Naive B cell (primary cell): Measurements from ENCODE around the gene ILF3. TPM values are rescaled to one million over a fixed set of nuclear protein-coding genes. Genes with fewer than 3 reads are reported as not detected.

Source experiments
- ATAC-seq, 2 donors: fragments of 150-1000 bp; cut with Tn5 transposase; 2 replicates each; pipeline ENCODE4 v1.10.0; 2021; ENCODE audit warnings: low read depth in 2 of 2, mild to moderate bottlenecking in 2 of 2, moderate library complexity in 2 of 2
- DNase-seq: peaks from one replicate; pipeline ENCODE4 v3.0.0; 2022
- H3K27ac Mint-ChIP-seq, 6 donors: one replicate each; pipeline ENCODE4 v1.8.0; 2020 to 2022; ENCODE audit warnings: mild to moderate bottlenecking in 6 of 6, mixed read lengths in 6 of 6, moderate library complexity in 5 of 6, inconsistent platforms in 2 of 6
- H3K27me3 Mint-ChIP-seq, 3 donors: one replicate each; pipeline ENCODE4 v1.8.0; 2021 to 2022; ENCODE audit warnings: mixed read lengths in 3 of 3, mild to moderate bottlenecking in 1 of 3
- H3K36me3 Mint-ChIP-seq, 2 donors: one replicate each; pipeline ENCODE4 v1.8.0; 2020 to 2022; ENCODE audit warnings: mixed read lengths in 2 of 2, inconsistent platforms in 1 of 2, mild to moderate bottlenecking in 1 of 2
- H3K4me1 Mint-ChIP-seq, 3 donors: one replicate each; pipeline ENCODE4 v1.8.0; 2020 to 2022; ENCODE audit warnings: mixed read lengths in 3 of 3, inconsistent platforms in 1 of 3, mild to moderate bottlenecking in 1 of 3, moderate library complexity in 1 of 3
- H3K4me3 Mint-ChIP-seq, 8 donors: one replicate each; pipeline ENCODE4 v1.8.0; 2020 to 2022; ENCODE audit warnings: mild to moderate bottlenecking in 8 of 8, mixed read lengths in 8 of 8, moderate library complexity in 8 of 8, inconsistent platforms in 2 of 8
- H3K9me3 Mint-ChIP-seq, 7 donors: one replicate each; pipeline ENCODE4 v1.8.0; 2020 to 2022; ENCODE audit warnings: mixed read lengths in 7 of 7, mild to moderate bottlenecking in 5 of 7, inconsistent platforms in 2 of 7, moderate library complexity in 1 of 7
- polyA plus RNA-seq, 6 donors: library from polyadenylated mRNA; unstranded; fragments of 300-500 nt; fragmentation: Illumina TruSeq; gene quantifications; one replicate each; pipeline ENCODE4 v1.2.3, GENCODE V29; 2021; ENCODE audit warnings: low read depth in 6 of 6

The ILF3 gene
- polyA plus RNA-seq, 6 donors from 2014 or later: 34.2 to 95.0 (median 71.6) TPM

GRCh38 chr19:10699650-10700335 lies 45.6 kb downstream of the ILF3 start:
- Mint-ChIP-seq H3K27me3 (peaks cover 0 to 6% (median 4%) of the 10 kb centered on the region in 3 donors), H3K9me3 (no peaks in the 10 kb centered on the region), H3K36me3 (no peaks in the 10 kb centered on the region), H3K4me3 (peak overlapping the region in 6 of 8 donors; percentile 16 to 83 (median 42)), H3K27ac (peak overlapping the region in 1 of 6 donors; percentile 22), H3K4me1 (peaks cover 28 to 35% (median 34%) of the 10 kb centered on the region in 3 donors)
- DNase-seq (peak; percentile 58), ATAC-seq (peak; percentile 20 to 23)

GRCh38 chr19:10701955-10702525 lies 47.9 kb downstream of the ILF3 start:
- Mint-ChIP-seq H3K9me3 (no peaks in the 10 kb centered on the region), H3K4me1 (peaks cover 11 to 17% (median 15%) of the 10 kb centered on the region in 3 donors), H3K36me3 (no peaks in the 10 kb centered on the region), H3K4me3 (peak overlapping the region; percentile 89 to 98 (median 96)), H3K27ac (peak overlapping the region in 5 of 6 donors; percentile 76 to 91 (median 88)), H3K27me3 (peaks cover 0 to 6% (median 0%) of the 10 kb centered on the region in 3 donors)
- ATAC-seq: peak; percentile 24 to 27
- DNase-seq: no peak

- DNase-seq: no peak
- H3K27me3 Mint-ChIP-seq: no peaks in the 10 kb centered on the region
- H3K36me3 Mint-ChIP-seq: peaks cover 0 to 4% of the 10 kb centered on the region in 2 donors
- H3K27ac Mint-ChIP-seq: peak overlapping the region in 1 of 6 donors; percentile 56
- peaks cover 4 to 6% (median 5%) of the 10 kb centered on the region in 3 donors for H3K4me1 Mint-ChIP-seq
- no peaks in the 10 kb centered on the region for H3K9me3 Mint-ChIP-seq
- ATAC-seq: no peak
- no peak overlapping the region for H3K4me3 Mint-ChIP-seq
Measured at GRCh38 chr19:10706990-10707389, 52.8 kb downstream of the ILF3 start.

GRCh38 chr19:10707440-10707839 lies 53.3 kb downstream of the ILF3 start:
- Mint-ChIP-seq H3K36me3 (peaks cover 0 to 6% of the 10 kb centered on the region in 2 donors), H3K9me3 (no peaks in the 10 kb centered on the region), H3K27me3 (no peaks in the 10 kb centered on the region), H3K27ac (no peak overlapping the region), H3K4me3 (no peak overlapping the region), H3K4me1 (peaks cover 0 to 5% (median 3%) of the 10 kb centered on the region in 3 donors)
- ATAC-seq (no peak), DNase-seq (no peak)

- DNase-seq (no peak), ATAC-seq (no peak)
- no peaks in the 10 kb centered on the region for H3K27me3 Mint-ChIP-seq
- no peak overlapping the region for H3K27ac Mint-ChIP-seq
- no peak overlapping the region for H3K4me3 Mint-ChIP-seq
- H3K36me3 Mint-ChIP-seq: peaks cover 0 to 6% of the 10 kb centered on the region in 2 donors
- peaks cover 0 to 5% (median 3%) of the 10 kb centered on the region in 3 donors for H3K4me1 Mint-ChIP-seq
- H3K9me3 Mint-ChIP-seq: no peaks in the 10 kb centered on the region
Measured at GRCh38 chr19:10708291-10708690, 54.1 kb downstream of the ILF3 start.

- H3K27ac Mint-ChIP-seq: peak overlapping the region in 1 of 6 donors; percentile 30
- no peak for ATAC-seq
- peaks cover 5 to 14% (median 11%) of the 10 kb centered on the region in 3 donors for H3K4me1 Mint-ChIP-seq
- H3K4me3 Mint-ChIP-seq: peak overlapping the region in 1 of 8 donors; percentile 47
- no peaks in the 10 kb centered on the region for H3K27me3 Mint-ChIP-seq
- H3K36me3 Mint-ChIP-seq: peaks cover 0 to 6% of the 10 kb centered on the region in 2 donors
- DNase-seq: no peak
- H3K9me3 Mint-ChIP-seq: no peaks in the 10 kb centered on the region
Measured at GRCh38 chr19:10712045-10712444, 57.9 kb downstream of the ILF3 start.

- H3K4me3 Mint-ChIP-seq: no peak overlapping the region
- DNase-seq (no peak), ATAC-seq (no peak)
- H3K36me3 Mint-ChIP-seq: peaks cover 0 to 6% of the 10 kb centered on the region in 2 donors
- H3K4me1 Mint-ChIP-seq: peaks cover 8 to 17% (median 16%) of the 10 kb centered on the region in 3 donors
- no peaks in the 10 kb centered on the region for H3K9me3 Mint-ChIP-seq
- no peaks in the 10 kb centered on the region for H3K27me3 Mint-ChIP-seq
- H3K27ac Mint-ChIP-seq: peak overlapping the region in 1 of 6 donors; percentile 49
Measured at GRCh38 chr19:10712754-10713153, 58.6 kb downstream of the ILF3 start.

GRCh38 chr19:10713317-10713716 lies 59.2 kb downstream of the ILF3 start:
- Mint-ChIP-seq H3K36me3 (peaks cover 0 to 6% of the 10 kb centered on the region in 2 donors), H3K27ac (peak overlapping the region in 5 of 6 donors; percentile 49 to 95 (median 77)), H3K27me3 (no peaks in the 10 kb centered on the region), H3K4me3 (no peak overlapping the region), H3K9me3 (no peaks in the 10 kb centered on the region), H3K4me1 (peaks cover 8 to 17% (median 16%) of the 10 kb centered on the region in 3 donors)
- ATAC-seq (no peak), DNase-seq (no peak)

- peak overlapping the region; percentile 68 to 95 (median 92) for H3K27ac Mint-ChIP-seq
- ATAC-seq: no peak
- peaks cover 0 to 2% of the 10 kb centered on the region in 2 donors for H3K36me3 Mint-ChIP-seq
- H3K9me3 Mint-ChIP-seq: no peaks in the 10 kb centered on the region
- H3K4me1 Mint-ChIP-seq: peaks cover 35 to 47% (median 39%) of the 10 kb centered on the region in 3 donors
- peak overlapping the region; percentile 80 to 96 (median 92) for H3K4me3 Mint-ChIP-seq
- DNase-seq: no peak
- no peaks in the 10 kb centered on the region for H3K27me3 Mint-ChIP-seq
Measured at GRCh38 chr19:10717054-10717355, 62.9 kb downstream of the ILF3 start.

GRCh38 chr19:10717356-10718204 lies 63.4 kb downstream of the ILF3 start, which contains the start of gene DNM2:
DNM2 (plus strand) TSS chr19:10718079; CDS start chr19:10718243, 164 bp downstream.
- peak; percentile 82 to 84 for ATAC-seq
- H3K27me3 Mint-ChIP-seq: no peaks in the 10 kb centered on the region
- H3K4me1 Mint-ChIP-seq: peaks cover 35 to 50% (median 43%) of the 10 kb centered on the region in 3 donors
- H3K9me3 Mint-ChIP-seq: no peaks in the 10 kb centered on the region
- H3K36me3 Mint-ChIP-seq: no peaks in the 10 kb centered on the region
- DNase-seq: peak; percentile 99
- H3K4me3 Mint-ChIP-seq: peak within 1 kb of the TSS; percentile 90 to 97 (median 96)
- H3K27ac Mint-ChIP-seq: peak within 1 kb of the TSS; percentile 84 to 96 (median 93)

- Mint-ChIP-seq H3K9me3 (no peaks in the 10 kb centered on the region), H3K27me3 (no peaks in the 10 kb centered on the region), H3K4me1 (peaks cover 38 to 58% (median 49%) of the 10 kb centered on the region in 3 donors), H3K36me3 (no peaks in the 10 kb centered on the region), H3K4me3 (peak overlapping the region; percentile 90 to 97 (median 96)), H3K27ac (peak overlapping the region; percentile 81 to 96 (median 92))
- DNase-seq (no peak), ATAC-seq (peak; percentile 6 to 12)
Measured at GRCh38 chr19:10718205-10719196, 64.4 kb downstream of the ILF3 start.

- Mint-ChIP-seq H3K27me3 (no peaks in the 10 kb centered on the region), H3K9me3 (no peaks in the 10 kb centered on the region), H3K36me3 (no peaks in the 10 kb centered on the region), H3K4me3 (peak overlapping the region; percentile 90 to 97 (median 96)), H3K27ac (peak overlapping the region; percentile 35 to 96 (median 78)), H3K4me1 (peaks cover 46 to 65% (median 58%) of the 10 kb centered on the region in 3 donors)
- ATAC-seq (no peak), DNase-seq (no peak)
Measured at GRCh38 chr19:10719466-10719961, 65.4 kb downstream of the ILF3 start.
